ENCODE results near the gene PCDHGA5.
"Not testable (repeated sequence)": the region's sequence is repeated elsewhere in the genome, so short reads cannot be mapped to it uniquely, and the experiment has no call there.

The PCDHGA5 gene

DNA sequence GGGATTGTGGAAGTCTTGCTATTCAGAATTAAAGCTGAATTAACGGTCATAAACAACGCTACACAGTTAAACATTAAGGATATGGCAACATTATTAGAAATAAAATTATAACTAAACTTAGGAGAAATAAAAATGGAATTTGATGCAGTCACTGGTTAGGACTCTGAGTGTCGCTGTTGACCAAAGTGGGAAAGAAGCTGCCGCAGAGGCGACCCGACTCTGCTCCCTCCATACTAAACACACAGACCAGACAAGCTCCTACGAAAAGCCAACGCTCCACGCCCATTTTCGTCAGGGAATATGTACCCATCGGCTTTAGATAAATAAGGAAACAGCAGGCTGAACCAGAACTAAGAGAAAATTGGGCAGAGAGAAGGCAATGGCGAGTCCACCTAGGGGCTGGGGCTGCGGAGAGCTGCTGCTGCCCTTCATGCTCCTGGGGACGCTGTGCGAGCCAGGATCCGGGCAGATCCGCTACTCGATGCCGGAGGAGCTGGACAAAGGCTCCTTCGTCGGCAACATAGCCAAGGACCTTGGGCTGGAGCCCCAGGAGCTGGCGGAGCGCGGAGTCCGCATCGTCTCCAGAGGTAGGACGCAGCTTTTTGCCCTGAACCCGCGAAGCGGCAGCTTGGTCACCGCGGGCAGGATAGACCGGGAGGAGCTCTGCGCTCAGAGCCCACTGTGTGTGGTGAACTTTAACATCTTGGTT, at the start of gene PCDHGA5:
Gene PCDHGA5, plus strand, starts transcription at position 211 of the 709 bp plus-strand sequence. Its CDS starts 169 bp downstream, at position 380.
- no peak for DNase-seq (ENCODE audit: low read depth)

DNA sequence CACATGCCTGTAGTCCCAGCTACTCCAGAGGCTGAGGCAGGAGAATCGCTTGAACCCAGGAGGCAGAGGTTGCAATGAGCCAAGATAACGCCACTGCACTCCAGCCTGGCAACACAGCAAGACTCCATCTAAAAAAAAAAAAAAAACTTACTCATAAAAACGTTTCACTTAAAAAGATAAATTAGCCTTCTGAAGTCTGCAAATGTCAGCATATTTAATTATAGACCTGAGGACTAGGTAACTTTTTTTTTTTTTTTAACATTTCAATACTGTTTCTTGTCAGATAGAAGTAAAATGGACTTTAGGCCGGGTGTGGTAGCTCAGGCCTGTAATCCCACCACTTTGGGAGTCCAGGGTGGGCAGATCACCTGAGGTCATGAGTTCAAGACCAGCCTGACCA, 47.0 kb upstream of the PCDHGA5 start:
- DNase-seq (ENCODE audit: low read depth): not testable (repeated sequence)

DNA sequence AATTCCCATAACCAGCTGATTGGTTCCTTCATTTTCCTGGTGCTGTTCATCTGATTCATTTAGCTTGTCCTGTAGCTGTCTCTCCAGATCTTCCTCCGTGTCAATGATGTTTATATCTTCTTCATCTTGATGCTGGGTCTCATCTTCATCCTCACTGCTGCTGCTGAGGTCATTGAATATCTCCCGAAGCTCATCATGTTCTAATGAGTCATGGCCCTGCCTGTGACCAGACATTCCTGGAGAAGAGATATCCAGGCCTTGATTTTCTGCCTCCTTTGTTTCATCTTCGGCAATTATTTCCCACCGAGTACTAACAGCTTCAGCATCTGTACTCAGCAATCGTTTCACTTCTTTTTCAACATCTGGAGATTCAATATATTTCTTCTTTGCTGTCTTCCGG, 44.8 kb upstream of the PCDHGA5 start:
- DNase-seq (ENCODE audit: low read depth): no peak

DNA sequence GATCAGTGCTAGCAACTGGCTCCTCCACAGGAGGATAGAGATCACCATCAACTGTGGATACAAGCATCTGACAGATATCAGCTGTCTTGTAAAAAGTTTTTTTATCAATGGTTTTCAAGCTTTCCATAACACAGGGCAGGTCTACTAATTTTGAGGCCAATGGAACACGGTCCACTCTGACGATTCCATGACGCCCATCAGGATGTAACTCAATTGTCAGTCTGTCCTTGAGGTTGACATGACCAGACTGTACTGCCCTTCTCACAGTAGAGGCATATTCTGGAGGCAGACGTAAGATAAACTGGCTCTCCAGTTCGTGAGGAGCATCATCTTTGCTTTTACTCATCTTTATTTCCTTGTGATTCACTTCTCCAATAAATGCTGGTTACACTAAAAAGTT, 44.3 kb upstream of the PCDHGA5 start:
- no peak for DNase-seq (ENCODE audit: low read depth)

GRCh38 chr5:141320225-141321169, 43.5 kb upstream of the PCDHGA5 start, which contains the start of gene TAF7:
Gene TAF7 (minus strand): TSS chr5:141320784. CDS start chr5:141320044, 740 bp downstream.
- DNase-seq (ENCODE audit: low read depth): peak; percentile 89

- DNase-seq (ENCODE audit: low read depth): no peak
Measured at GRCh38 chr5:141322261-141322660, 41.7 kb upstream of the PCDHGA5 start.

GRCh38 chr5:141326088-141326854, 37.7 kb upstream of the PCDHGA5 start:
- peak; percentile 55 for DNase-seq (ENCODE audit: low read depth)

DNA sequence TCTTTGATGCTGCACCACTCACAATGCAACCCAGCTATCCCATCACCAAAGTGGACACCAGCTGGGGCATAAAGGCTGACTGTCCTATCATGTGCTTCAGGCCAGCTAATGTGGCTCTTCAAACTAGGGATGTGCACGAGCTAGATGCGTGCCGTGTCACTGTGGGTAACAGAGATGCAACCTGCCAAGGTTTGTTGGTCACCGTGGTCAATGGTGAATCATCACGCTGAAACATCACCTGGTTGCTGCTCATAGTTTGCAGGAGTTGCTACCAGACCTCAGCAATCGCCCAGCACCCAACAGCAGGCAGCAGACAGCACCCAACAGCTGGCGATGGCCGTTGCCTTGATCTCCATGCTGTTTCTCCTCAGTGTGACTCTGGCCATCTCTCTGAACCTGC, 35.7 kb upstream of the PCDHGA5 start:
- no peak for DNase-seq (ENCODE audit: low read depth)

DNA sequence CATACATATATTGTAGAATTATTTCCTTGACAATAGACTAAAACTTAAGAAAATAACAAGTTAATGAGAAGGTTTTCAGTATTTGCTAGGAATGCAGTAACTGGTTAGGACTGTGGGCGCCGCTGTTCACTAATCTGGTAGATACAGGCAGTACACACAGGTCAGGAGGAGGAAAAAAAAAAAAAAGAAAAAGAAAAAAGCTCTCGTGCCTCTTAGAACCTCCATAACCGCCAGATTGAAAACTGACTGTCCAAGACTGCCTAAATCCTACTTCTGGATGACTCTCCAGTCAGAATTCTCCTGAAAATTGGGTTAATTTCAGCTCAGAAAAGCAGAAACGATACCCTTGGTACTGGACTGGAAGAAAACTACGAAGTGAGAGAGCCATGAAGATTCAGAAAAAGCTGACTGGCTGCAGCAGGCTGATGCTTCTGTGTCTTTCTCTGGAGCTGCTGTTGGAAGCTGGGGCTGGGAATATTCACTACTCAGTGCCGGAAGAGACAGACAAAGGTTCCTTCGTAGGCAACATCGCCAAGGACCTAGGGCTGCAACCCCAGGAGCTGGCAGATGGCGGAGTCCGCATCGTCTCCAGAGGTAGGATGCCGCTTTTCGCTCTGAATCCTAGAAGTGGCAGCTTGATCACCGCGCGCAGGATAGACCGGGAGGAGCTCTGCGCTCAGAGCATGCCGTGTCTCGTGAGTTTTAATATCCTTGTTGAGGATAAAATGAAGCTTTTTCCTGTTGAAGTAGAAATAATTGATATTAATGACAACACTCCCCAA, 33.5 kb upstream of the PCDHGA5 start, which contains the start of gene PCDHGA1:
Gene PCDHGA1, plus strand, starts transcription at position 216 of the 782 bp plus-strand sequence.
- no peak for DNase-seq (ENCODE audit: low read depth)

GRCh38 chr5:141332571-141332970, 31.4 kb upstream of the PCDHGA5 start:
- not testable (repeated sequence) for DNase-seq (ENCODE audit: low read depth)

GRCh38 chr5:141338538-141339306, 25.2 kb upstream of the PCDHGA5 start, which contains the start of gene PCDHGA2:
Gene PCDHGA2 (plus strand): TSS chr5:141338760.
- DNase-seq (ENCODE audit: low read depth): no peak

- DNase-seq (ENCODE audit: low read depth): not testable (repeated sequence)
Measured at GRCh38 chr5:141340781-141341354, 23.1 kb upstream of the PCDHGA5 start.

DNA sequence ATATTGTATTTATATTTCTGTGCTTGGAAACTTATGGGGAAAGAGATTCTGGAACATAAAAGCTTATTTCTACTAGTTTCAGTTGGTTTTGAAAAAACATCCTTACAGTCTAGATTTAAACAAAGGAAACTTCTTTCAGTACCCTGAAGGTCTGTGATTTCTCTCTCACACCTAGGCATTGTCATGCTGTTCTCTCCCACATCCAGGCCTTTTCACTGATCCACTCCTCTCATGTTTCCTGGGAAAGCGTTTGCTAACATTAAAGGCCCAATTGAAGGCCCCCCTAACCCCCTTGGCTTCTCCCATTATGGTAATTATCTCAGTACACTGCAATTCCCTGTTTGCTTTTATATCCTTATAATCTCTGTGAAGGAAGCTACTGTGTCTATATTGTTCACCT, 21.2 kb upstream of the PCDHGA5 start:
- DNase-seq (ENCODE audit: low read depth): no peak

GRCh38 chr5:141343242-141343952, 20.6 kb upstream of the PCDHGA5 start, which contains the start of gene PCDHGA3:
Gene PCDHGA3 (plus strand): TSS chr5:141343829. CDS start chr5:141344034, 205 bp downstream.
- no peak for DNase-seq (ENCODE audit: low read depth)

- no peak for DNase-seq (ENCODE audit: low read depth)
Measured at GRCh38 chr5:141343953-141344463, 20.0 kb upstream of the PCDHGA5 start.

- no peak for DNase-seq (ENCODE audit: low read depth)
Measured at GRCh38 chr5:141345327-141345726, 18.6 kb upstream of the PCDHGA5 start.

- not testable (repeated sequence) for DNase-seq (ENCODE audit: low read depth)
Measured at GRCh38 chr5:141346017-141346416, 17.9 kb upstream of the PCDHGA5 start.

GRCh38 chr5:141349917-141350619, 13.9 kb upstream of the PCDHGA5 start, which contains the start of gene PCDHGB1:
Gene PCDHGB1 (plus strand): TSS chr5:141350099. CDS start chr5:141350261, 162 bp downstream.
- DNase-seq (ENCODE audit: low read depth): peak; percentile 16
